CD14-positive monocyte (primary cell): ENCODE results near the gene MTCL3. TPM values are rescaled to one million over a fixed set of nuclear protein-coding genes. Genes with fewer than 3 reads are reported as not detected.

Source experiments
- DNase-seq, 3 donors: peaks; one replicate each; pipeline ENCODE4 v3.0.0-alpha.2; 2011 to 2022
- H2AFZ ChIP-seq: 2 replicates; pipeline ENCODE4 v1.6.0; 2012; ENCODE audit warnings: mild to moderate bottlenecking, low read depth, low read length, inconsistent platforms; ENCODE audit not compliant: insufficient read depth, poor library complexity, severe bottlenecking
- H3K27ac ChIP-seq, 2 donors: 1 replicate in 1 of 2; 2 replicates in 1 of 2; pipeline ENCODE4 v1.5.1; 2012 to 2013; ENCODE audit warnings: low read length in 2 of 2, control low read depth in 1 of 2, inconsistent platforms in 1 of 2, low read depth in 1 of 2, mild to moderate bottlenecking in 1 of 2
- H3K27me3 ChIP-seq, 2 donors: one replicate each; pipeline versions ENCODE4 v1.6.0 to v1.6.1; 2011 to 2013; ENCODE audit warnings: low read length in 2 of 2; ENCODE audit not compliant: control insufficient read depth in 2 of 2, insufficient read depth in 2 of 2
- H3K36me3 ChIP-seq, 2 donors: replicated peaks in 1 of 2; 1 replicate in 1 of 2; 2 replicates in 1 of 2; pipeline versions ENCODE4 v1.5.1 to v1.6.1; 2012 to 2013; ENCODE audit warnings: low read length in 2 of 2, control low read depth in 1 of 2, inconsistent platforms in 1 of 2, mild to moderate bottlenecking in 1 of 2; ENCODE audit not compliant: insufficient read depth in 2 of 2, control insufficient read depth in 1 of 2
- H3K4me1 ChIP-seq, 2 donors: 1 replicate in 1 of 2; 2 replicates in 1 of 2; pipeline versions ENCODE4 v1.5.1 to v1.6.1; 2012 to 2013; ENCODE audit warnings: low read length in 2 of 2, control low read depth in 1 of 2, inconsistent platforms in 1 of 2, mild to moderate bottlenecking in 1 of 2, moderate library complexity in 1 of 2; ENCODE audit not compliant: insufficient read depth in 2 of 2, control insufficient read depth in 1 of 2
- H3K4me2 ChIP-seq: replicated peaks from 2 replicates; pipeline ENCODE3; 2012; ENCODE audit warnings: low read length, moderate library complexity, mild to moderate bottlenecking; ENCODE audit not compliant: poor library complexity, severe bottlenecking; ENCODE audit errors: extremely low read depth
- H3K4me3 ChIP-seq, 3 experiments: fragments of 200-600 bp in 1 of 3; sonication (generic) in 1 of 3; replicated peaks in 1 of 3; 1 replicate in 2 of 3; 2 replicates in 1 of 3; pipeline ENCODE4 v1.5.1; 2011 to 2013; ENCODE audit warnings: low read length in 3 of 3, mild to moderate bottlenecking in 3 of 3, control low read depth in 2 of 3, low read depth in 2 of 3, inconsistent platforms in 1 of 3, moderate library complexity in 1 of 3
- H3K79me2 ChIP-seq: 2 replicates; pipeline ENCODE4 v1.6.0; 2012; ENCODE audit warnings: mild to moderate bottlenecking, control low read depth, inconsistent platforms, low read length, moderate library complexity; ENCODE audit not compliant: insufficient read depth
- H3K9ac ChIP-seq: 2 replicates; pipeline ENCODE4 v1.6.0; 2017; ENCODE audit warnings: low read length, mild to moderate bottlenecking; ENCODE audit not compliant: insufficient read depth, poor library complexity, severe bottlenecking
- H3K9me3 ChIP-seq, 2 donors: replicated peaks in 1 of 2; 1 replicate in 1 of 2; 2 replicates in 1 of 2; pipeline versions ENCODE4 v1.5.1 to v1.6.1; 2012 to 2013; ENCODE audit warnings: low read length in 2 of 2, control low read depth in 1 of 2; ENCODE audit not compliant: control insufficient read depth in 1 of 2, insufficient read depth in 1 of 2
- H4K20me1 ChIP-seq: 2 replicates; pipeline ENCODE4 v1.6.0; 2012; ENCODE audit warnings: mild to moderate bottlenecking, low read length, control low read depth, moderate library complexity; ENCODE audit not compliant: insufficient read depth
- H3K27ac Mint-ChIP-seq, 7 donors: one replicate each; pipeline ENCODE4 v1.8.0; 2020; ENCODE audit warnings: mild to moderate bottlenecking in 7 of 7, mixed read lengths in 7 of 7, moderate library complexity in 6 of 7, inconsistent platforms in 2 of 7
- H3K27me3 Mint-ChIP-seq, 3 donors: one replicate each; pipeline ENCODE4 v1.8.0; 2021 to 2022; ENCODE audit warnings: low read depth in 3 of 3, mild to moderate bottlenecking in 3 of 3, mixed read lengths in 3 of 3, moderate library complexity in 3 of 3, inconsistent platforms in 1 of 3
- H3K36me3 Mint-ChIP-seq, 2 donors: one replicate each; pipeline ENCODE4 v1.8.0; 2020; ENCODE audit warnings: mixed read lengths in 2 of 2, inconsistent platforms in 1 of 2, mild to moderate bottlenecking in 1 of 2
- H3K4me1 Mint-ChIP-seq: one replicate; pipeline ENCODE4 v1.8.0; 2020; ENCODE audit warnings: mild to moderate bottlenecking, mixed read lengths
- H3K4me3 Mint-ChIP-seq, 2 donors: one replicate each; pipeline ENCODE4 v1.8.0; 2020; ENCODE audit warnings: mild to moderate bottlenecking in 2 of 2, mixed read lengths in 2 of 2, moderate library complexity in 1 of 2
- H3K9me3 Mint-ChIP-seq, 7 donors: one replicate each; pipeline ENCODE4 v1.8.0; 2020 to 2022; ENCODE audit warnings: mixed read lengths in 7 of 7, mild to moderate bottlenecking in 6 of 7, moderate library complexity in 6 of 7, inconsistent platforms in 2 of 7
- WGBS: methylation state at CpG from one replicate; pipeline ENCODE4 v1.1.5; 2013; ENCODE audit warnings: missing lambda C conversion rate; ENCODE audit not compliant: insufficient coverage; 5-methylcytosine and 5-hydroxymethylcytosine counted together
- intact Hi-C, 2 donors: fragments of 100-400 bp; cut with micrococcal nuclease; formaldehyde crosslinking; loops; one replicate each; pipeline versions ENCODE4 v1.15.0 to v1.15.1; 2023
- polyA plus RNA-seq, 3 donors: library from polyadenylated mRNA; depleted of rRNA in 1 of 3; unstranded in 2 of 3; stranded (reverse) in 1 of 3; fragments of 300-500 nt in 2 of 3; fragments of >200 nt in 1 of 3; fragmentation: Illumina TruSeq in 2 of 3; gene quantifications; 1 replicate in 2 of 3; 2 replicates in 1 of 3; pipeline ENCODE4 v1.2.3, GENCODE V29; 2012 to 2021
- small RNA-seq: library from RNA; depleted of rRNA; stranded (forward); fragments of <200 nt; gene quantifications from one replicate; pipeline ENCODE3, GENCODE V24; 2012; ENCODE audit warnings: low read depth; ENCODE audit not compliant: insufficient read length
- TF ChIP-seq, protein P1 (sequence below): fragments of 200-600 bp; IDR thresholded peaks from one replicate; pipeline ENCODE4 v1.8.0; 2022; ENCODE audit warnings: antibody characterized with exemption, mild to moderate bottlenecking

MTCL3 gene

DNA sequence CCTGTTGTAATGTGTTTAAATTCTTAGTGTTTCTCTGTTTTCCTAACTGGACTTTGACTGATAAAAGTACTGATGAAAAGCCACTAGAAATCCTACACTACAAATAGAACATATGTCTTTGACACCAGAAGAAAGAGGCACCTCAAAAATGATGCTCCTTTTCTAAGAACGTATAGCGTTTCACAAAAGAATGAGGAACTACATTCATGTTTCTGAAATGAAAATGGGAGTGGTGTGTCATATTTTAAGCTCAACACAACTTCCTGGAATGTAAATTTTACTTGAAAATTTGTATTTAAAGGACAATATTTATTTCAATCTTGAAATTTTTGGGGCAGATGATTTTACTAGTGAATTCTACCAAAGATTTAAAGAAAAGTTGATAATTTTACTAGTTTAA, 95.2 kb downstream of the MTCL3 start:
- TF ChIP-seq, protein P1, sequence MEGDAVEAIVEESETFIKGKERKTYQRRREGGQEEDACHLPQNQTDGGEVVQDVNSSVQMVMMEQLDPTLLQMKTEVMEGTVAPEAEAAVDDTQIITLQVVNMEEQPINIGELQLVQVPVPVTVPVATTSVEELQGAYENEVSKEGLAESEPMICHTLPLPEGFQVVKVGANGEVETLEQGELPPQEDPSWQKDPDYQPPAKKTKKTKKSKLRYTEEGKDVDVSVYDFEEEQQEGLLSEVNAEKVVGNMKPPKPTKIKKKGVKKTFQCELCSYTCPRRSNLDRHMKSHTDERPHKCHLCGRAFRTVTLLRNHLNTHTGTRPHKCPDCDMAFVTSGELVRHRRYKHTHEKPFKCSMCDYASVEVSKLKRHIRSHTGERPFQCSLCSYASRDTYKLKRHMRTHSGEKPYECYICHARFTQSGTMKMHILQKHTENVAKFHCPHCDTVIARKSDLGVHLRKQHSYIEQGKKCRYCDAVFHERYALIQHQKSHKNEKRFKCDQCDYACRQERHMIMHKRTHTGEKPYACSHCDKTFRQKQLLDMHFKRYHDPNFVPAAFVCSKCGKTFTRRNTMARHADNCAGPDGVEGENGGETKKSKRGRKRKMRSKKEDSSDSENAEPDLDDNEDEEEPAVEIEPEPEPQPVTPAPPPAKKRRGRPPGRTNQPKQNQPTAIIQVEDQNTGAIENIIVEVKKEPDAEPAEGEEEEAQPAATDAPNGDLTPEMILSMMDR, result no peak
- Mint-ChIP-seq H3K4me3 (peak overlapping the region in 1 of 2 donors; percentile 33), H3K27ac (peak overlapping the region; percentile 70 to 97 (median 87)), H3K27me3 (peaks cover 0 to 5% (median 0%) of the 10 kb centered on the region in 3 donors), H3K4me1 (peaks cover 21% of the 10 kb centered on the region), H3K9me3 (peaks cover 4 to 11% (median 9%) of the 10 kb centered on the region in 7 donors), H3K36me3 (no peaks in the 10 kb centered on the region)
- intact Hi-C loops, result no loop called here
- Histone ChIP-seq H3K4me3 (peak overlapping the region in 1 of 3 experiments; percentile 46), H3K79me2 (no peaks in the 10 kb centered on the region), H3K4me1 (peaks cover 10 to 21% of the 10 kb centered on the region in 2 donors), H3K36me3 (no peaks in the 10 kb centered on the region), H4K20me1 (no peaks in the 10 kb centered on the region), H3K4me2 (peak overlapping the region; percentile 59), H3K27ac (peak overlapping the region in 1 of 2 donors; percentile 87), H3K9ac (no peak overlapping the region), H3K9me3 (peaks cover 0 to 7% of the 10 kb centered on the region in 2 donors), H2AFZ (peak overlapping the region; percentile 54), H3K27me3 (no peaks in the 10 kb centered on the region)
- WGBS, result no CpG with 5 or more reads among the region's 2 CpGs
- DNase-seq, result peak; percentile 46 to 68 (median 62)

Small RNAs within 50 kb of the gene (small RNA-seq; reads per million reads assigned to genes)
- not detected for gene KIAA0408

Other genes starting within 250 kb of the MTCL3 start
- gene ECHDC1, start 175.7 kb downstream of the MTCL3 start, polyA plus RNA-seq, result 100 to 1,000 TPM in 2 of 3 donors, 10 to 100 TPM in 1; 36.4 to 104 (median 102) TPM
- gene KIAA0408, start 59.9 kb downstream of the MTCL3 start, polyA plus RNA-seq, result under 1 TPM in 1 of 3 donors, not detected in 2; 0.03 TPM
- gene C6orf58, start 57.8 kb upstream of the MTCL3 start, polyA plus RNA-seq, result not detected